ENCODE measurements around the gene APOD. TPM values are rescaled to one million over a fixed set of nuclear protein-coding genes. Genes with fewer than 3 reads are reported as not detected.

The APOD gene
- total RNA-seq, 1 experiment from 2014 or later = not detected

DNA sequence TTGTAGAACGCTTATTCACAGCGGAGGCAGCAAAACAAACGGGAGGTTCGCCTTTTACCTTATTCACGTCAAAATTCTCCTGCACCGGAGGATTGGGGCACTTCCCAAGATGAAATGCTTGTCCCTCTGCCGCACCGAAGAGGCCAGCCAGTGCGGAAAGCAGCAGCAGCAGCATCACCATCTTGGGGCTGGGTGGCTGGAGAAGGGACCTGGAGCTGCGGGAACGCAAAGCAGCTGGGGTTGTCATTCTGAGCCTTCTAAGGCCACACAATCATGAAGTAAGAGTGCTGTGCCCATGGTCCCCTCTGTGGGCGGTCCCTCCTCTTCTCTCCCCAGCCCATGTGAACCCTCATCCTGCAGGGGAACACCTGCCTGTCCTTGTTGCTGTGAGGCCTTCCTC is 4.5 kb downstream of the APOD start:
- H4K8ac ChIP-seq (replicated peaks; ENCODE audit: insufficient read length, low read depth, low read length) = no peak overlapping the region
- H4K91ac ChIP-seq (ENCODE audit: insufficient read length, low read depth, low read length) = no peak overlapping the region
- H3K36me3 Mint-ChIP-seq (ENCODE audit: insufficient read depth in 1 of 3, low read depth in 3 of 3) = no peaks in the 10 kb centered on the region
- H2BK15ac ChIP-seq (ENCODE audit: low read depth, low read length) = no peak overlapping the region
- no peak overlapping the region for H3K27ac ChIP-seq (ENCODE audit: insufficient read length, low read depth, low read length)
- TF ChIP-seq, protein P1, sequence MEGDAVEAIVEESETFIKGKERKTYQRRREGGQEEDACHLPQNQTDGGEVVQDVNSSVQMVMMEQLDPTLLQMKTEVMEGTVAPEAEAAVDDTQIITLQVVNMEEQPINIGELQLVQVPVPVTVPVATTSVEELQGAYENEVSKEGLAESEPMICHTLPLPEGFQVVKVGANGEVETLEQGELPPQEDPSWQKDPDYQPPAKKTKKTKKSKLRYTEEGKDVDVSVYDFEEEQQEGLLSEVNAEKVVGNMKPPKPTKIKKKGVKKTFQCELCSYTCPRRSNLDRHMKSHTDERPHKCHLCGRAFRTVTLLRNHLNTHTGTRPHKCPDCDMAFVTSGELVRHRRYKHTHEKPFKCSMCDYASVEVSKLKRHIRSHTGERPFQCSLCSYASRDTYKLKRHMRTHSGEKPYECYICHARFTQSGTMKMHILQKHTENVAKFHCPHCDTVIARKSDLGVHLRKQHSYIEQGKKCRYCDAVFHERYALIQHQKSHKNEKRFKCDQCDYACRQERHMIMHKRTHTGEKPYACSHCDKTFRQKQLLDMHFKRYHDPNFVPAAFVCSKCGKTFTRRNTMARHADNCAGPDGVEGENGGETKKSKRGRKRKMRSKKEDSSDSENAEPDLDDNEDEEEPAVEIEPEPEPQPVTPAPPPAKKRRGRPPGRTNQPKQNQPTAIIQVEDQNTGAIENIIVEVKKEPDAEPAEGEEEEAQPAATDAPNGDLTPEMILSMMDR (conservative IDR thresholded peaks at IDR 0.05) = no peak
- H2AFZ ChIP-seq (ENCODE audit: low read length) = no peak overlapping the region
- H3K9me3 ChIP-seq (ENCODE audit: control insufficient read depth, low read depth, low read length) = no peaks in the 10 kb centered on the region
- H4K20me1 ChIP-seq (ENCODE audit: control insufficient read depth, insufficient read depth, insufficient read length) = no peaks in the 10 kb centered on the region
- no peak overlapping the region for H3K18ac ChIP-seq (ENCODE audit: insufficient read length, low read depth, low read length)
- no peak overlapping the region for H3K56ac ChIP-seq (ENCODE audit: insufficient read length, low read depth, low read length)
- DNase-seq = no peak
- no peak overlapping the region for H3K4me3 Mint-ChIP-seq
- H3K79me1 ChIP-seq (ENCODE audit: insufficient read depth, low read depth, low read length, poor library complexity, severe bottlenecking) = no peaks in the 10 kb centered on the region
- H3K4ac ChIP-seq (ENCODE audit: low read depth, low read length) = no peak overlapping the region
- no peak overlapping the region for H3K4me2 ChIP-seq (ENCODE audit: insufficient read depth, insufficient read length, low read length)
- H3K23me2 ChIP-seq (ENCODE audit: insufficient read length, low read depth, low read length, poor library complexity, severe bottlenecking) = no peaks in the 10 kb centered on the region
- no peak overlapping the region for H2BK5ac ChIP-seq (ENCODE audit: insufficient read length, low read length)
- H2BK20ac ChIP-seq (ENCODE audit: low read depth, low read length, poor library complexity, severe bottlenecking) = no peak overlapping the region
- no peak overlapping the region for H2BK120ac ChIP-seq (ENCODE audit: low read depth, low read length, poor library complexity, severe bottlenecking)
- H3K27me3 Mint-ChIP-seq (ENCODE audit: low read depth) = no peaks in the 10 kb centered on the region; the same call in 1 of the 2 replicates
- H3K79me2 ChIP-seq (ENCODE audit: insufficient read depth, low read length) = no peaks in the 10 kb centered on the region
- H3K14ac ChIP-seq (ENCODE audit: insufficient read depth, low read length) = no peak overlapping the region
- no peak overlapping the region for H4K5ac ChIP-seq (ENCODE audit: insufficient read length, low read depth, low read length)
- no peak overlapping the region for H3K23ac ChIP-seq (ENCODE audit: insufficient read length, low read depth, low read length)
- no peak overlapping the region for H2AK5ac ChIP-seq (ENCODE audit: insufficient read length, low read length)
- H3K27me3 ChIP-seq (ENCODE audit: insufficient read depth, low read length) = no peaks in the 10 kb centered on the region
- no peak overlapping the region for H3K27ac Mint-ChIP-seq
- WGBS (ENCODE audit: extremely low coverage, insufficient read length, low lambda C conversion rate) = no CpG with 5 or more reads among the region's 12 CpGs
- H2BK12ac ChIP-seq (ENCODE audit: insufficient read length, low read depth, low read length) = no peak overlapping the region
- H3K4me1 Mint-ChIP-seq = peaks cover 8 to 10% of the 10 kb centered on the region in 2 experiments
- no peaks in the 10 kb centered on the region for H3K4me1 ChIP-seq (ENCODE audit: insufficient read depth, low read length)
- no peak overlapping the region for H3K9ac ChIP-seq (ENCODE audit: extremely low read depth, insufficient read length, low read length)
- H3T11ph ChIP-seq (ENCODE audit: low read length) = no peak overlapping the region
- H3K9me3 Mint-ChIP-seq = no peaks in the 10 kb centered on the region
